Vagina (tissue), 2 donors: ENCODE measurements around the gene CMTM1. TPM values are rescaled to one million over a fixed set of nuclear protein-coding genes. Genes with fewer than 3 reads are reported as not detected.

Source experiments
- DNase-seq, 2 donors: peaks; one replicate each; pipeline ENCODE4 v3.0.0-alpha.2; 2017; ENCODE audit errors: extremely low spot score in 2 of 2
- H3K27ac ChIP-seq: fragments of 200-600 bp; sonication (generic); one replicate; pipeline ENCODE4 v1.5.1; 2019
- H3K27me3 ChIP-seq: fragments of 200-600 bp; sonication (generic); one replicate; pipeline ENCODE4 v1.5.1; 2019
- H3K36me3 ChIP-seq, 2 donors: fragments of 200-600 bp; sonication (generic); one replicate each; pipeline ENCODE4 v1.5.1; 2017 to 2019
- H3K4me1 ChIP-seq: fragments of 200-600 bp; sonication (generic); one replicate; pipeline ENCODE4 v1.5.1; 2019
- H3K4me3 ChIP-seq, 2 donors: fragments of 200-600 bp; sonication (generic); 1 replicate in 1 of 2; 2 replicates in 1 of 2; pipeline ENCODE4 v1.5.1; 2016 to 2019
- H3K9me3 ChIP-seq: fragments of 200-600 bp; sonication (generic); one replicate; pipeline ENCODE4 v1.5.1; 2019
- CTCF ChIP-seq, 3 experiments: fragments of 450-650 bp in 2 of 3; fragments of 200-600 bp in 1 of 3; sonication (generic) in 1 of 3; IDR thresholded peaks; one replicate each; pipeline ENCODE4 v1.5.1; 2017 to 2019; ENCODE audit warnings: antibody characterized with exemption in 3 of 3, mild to moderate bottlenecking in 2 of 3, moderate library complexity in 2 of 3
- POLR2A ChIP-seq, 2 donors: fragments of 450-650 bp; IDR thresholded peaks; one replicate each; pipeline ENCODE4 v1.6.1; 2017; ENCODE audit warnings: antibody characterized with exemption in 2 of 2, mild to moderate bottlenecking in 2 of 2, moderate library complexity in 2 of 2
- POLR2AphosphoS5 ChIP-seq, 2 donors: sonication (generic); formaldehyde crosslinking; IDR thresholded peaks; one replicate each; pipeline ENCODE4 v1.9.0; 2017; ENCODE audit warnings: antibody characterized with exemption in 2 of 2, mild to moderate bottlenecking in 2 of 2, low read depth in 1 of 2; ENCODE audit not compliant: insufficient read depth in 1 of 2
- intact Hi-C: fragments of 100-400 bp; cut with DNase I; formaldehyde crosslinking; loops from one replicate; pipeline ENCODE4 v1.15.1; 2023
- total RNA-seq: library from RNA; depleted of rRNA; stranded (reverse); fragments of >200 nt; gene quantifications from one replicate; pipeline ENCODE4 v1.2.3, GENCODE V29; 2016

Gene CMTM1
- total RNA-seq, 1 donor from 2014 or later: not detected

DNA sequence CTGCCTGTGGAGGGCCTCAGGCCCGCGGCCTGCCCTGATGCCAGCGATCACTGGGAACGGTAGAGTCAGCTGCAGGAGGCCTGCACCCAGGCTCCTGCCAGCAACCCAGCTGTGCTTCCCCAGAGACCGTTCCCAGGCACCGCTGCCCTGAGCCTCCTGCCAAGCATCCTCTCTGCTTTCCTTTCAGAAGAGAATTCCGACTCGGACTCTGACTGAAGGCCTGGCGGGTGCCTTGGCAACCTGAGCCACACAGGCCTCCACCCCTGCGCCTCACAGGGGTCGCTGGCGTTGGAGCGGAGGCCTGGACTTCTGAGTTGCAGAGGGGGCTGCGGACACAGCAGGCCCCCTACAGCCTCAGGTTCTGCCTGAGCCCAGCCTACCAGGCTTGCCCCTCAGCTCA lies 46.2 kb downstream of the CMTM1 start:
- Histone ChIP-seq H3K27ac (no peak overlapping the region), H3K27me3 (no peaks in the 10 kb centered on the region), H3K4me1 (peaks cover 20% of the 10 kb centered on the region), H3K9me3 (no peaks in the 10 kb centered on the region), H3K36me3 (peaks cover 0 to 45% of the 10 kb centered on the region in 2 donors), H3K4me3 (no peak overlapping the region)
- intact Hi-C loops: loop anchor here (10.0 kb wide), 1 partner anchor 252 kb away; no protein-coding TSS in a partner anchor
- no peak for DNase-seq
- TF ChIP-seq CTCF (IDR thresholded peaks at IDR 0.05) (no peak), POLR2A (IDR thresholded peaks at IDR 0.05) (no peak)

- Histone ChIP-seq H3K4me1 (peaks cover 23% of the 10 kb centered on the region), H3K36me3 (peaks cover 0 to 42% of the 10 kb centered on the region in 2 donors), H3K4me3 (no peak overlapping the region), H3K9me3 (no peaks in the 10 kb centered on the region), H3K27ac (no peak overlapping the region), H3K27me3 (no peaks in the 10 kb centered on the region)
- no peak for TF ChIP-seq CTCF (IDR thresholded peaks at IDR 0.05)
- TF ChIP-seq POLR2AphosphoS5 (IDR thresholded peaks at IDR 0.05; ENCODE audit: insufficient read depth in 1 of 2, low read depth in 1 of 2): no peak
- no peak for TF ChIP-seq POLR2A (IDR thresholded peaks at IDR 0.05)
- intact Hi-C loops: loop anchor here (10.0 kb wide), 1 partner anchor 251 kb away; no protein-coding TSS in a partner anchor
- DNase-seq: no peak
Observed at GRCh38 chr16:66614161-66614802, 48.0 kb downstream of the CMTM1 start.

GRCh38 chr16:66616169-66616568 lies 49.9 kb downstream of the CMTM1 start:
- intact Hi-C loops: loop anchor here (10.0 kb wide), 1 partner anchor 249 kb away; no protein-coding TSS in a partner anchor
- Histone ChIP-seq H3K27ac (no peak overlapping the region), H3K36me3 (peaks cover 0 to 24% of the 10 kb centered on the region in 2 donors), H3K4me3 (no peak overlapping the region), H3K4me1 (peaks cover 29% of the 10 kb centered on the region), H3K27me3 (no peaks in the 10 kb centered on the region), H3K9me3 (no peaks in the 10 kb centered on the region)
- no peak for TF ChIP-seq POLR2AphosphoS5 (IDR thresholded peaks at IDR 0.05; ENCODE audit: insufficient read depth in 1 of 2, low read depth in 1 of 2)
- no peak for TF ChIP-seq CTCF (IDR thresholded peaks at IDR 0.05)
- no peak for TF ChIP-seq POLR2A (IDR thresholded peaks at IDR 0.05)
- DNase-seq: no peak

- DNase-seq: no peak
- no peaks in the 10 kb centered on the region for H3K9me3 ChIP-seq
- intact Hi-C loops: loop anchor here (10.0 kb wide), 1 partner anchor 248 kb away; no protein-coding TSS in a partner anchor
- no peaks in the 10 kb centered on the region for H3K27me3 ChIP-seq
- H3K36me3 ChIP-seq: peaks cover 0 to 24% of the 10 kb centered on the region in 2 donors
- TF ChIP-seq POLR2A (IDR thresholded peaks at IDR 0.05): no peak
- H3K27ac ChIP-seq: no peak overlapping the region
- no peak overlapping the region for H3K4me3 ChIP-seq
- H3K4me1 ChIP-seq: peaks cover 29% of the 10 kb centered on the region
Observed at GRCh38 chr16:66616592-66616991, 50.4 kb downstream of the CMTM1 start.

- H3K36me3 ChIP-seq: peaks cover 0 to 25% of the 10 kb centered on the region in 2 donors
- no peak for DNase-seq
- no peaks in the 10 kb centered on the region for H3K27me3 ChIP-seq
- TF ChIP-seq CTCF (IDR thresholded peaks at IDR 0.05) (no peak), POLR2A (IDR thresholded peaks at IDR 0.05) (no peak), POLR2AphosphoS5 (IDR thresholded peaks at IDR 0.05; ENCODE audit: insufficient read depth in 1 of 2, low read depth in 1 of 2) (no peak)
- intact Hi-C loops: loop anchor here (10.0 kb wide), 1 partner anchor 248 kb away; no protein-coding TSS in a partner anchor
- H3K4me1 ChIP-seq: peaks cover 29% of the 10 kb centered on the region
- H3K9me3 ChIP-seq: no peaks in the 10 kb centered on the region
- no peak overlapping the region for H3K27ac ChIP-seq
- no peak overlapping the region for H3K4me3 ChIP-seq
Observed at GRCh38 chr16:66617010-66617434, 50.8 kb downstream of the CMTM1 start.
